HCT116 (cell line): ENCODE measurements around the gene GEMIN7.

Source experiments
- CTCF ChIP-seq, 3 experiments: fragments of 200-600 bp in 1 of 3; sonication (generic) in 1 of 3; IDR thresholded peaks in 2 of 3; conservative IDR thresholded peaks in 1 of 3; 2 replicates each; pipeline ENCODE4 v1.5.1; 2012 to 2017; ENCODE audit warnings: low read depth in 2 of 3, low read length in 2 of 3, antibody characterized with exemption in 1 of 3, borderline replicate concordance in 1 of 3, control low read depth in 1 of 3, mild to moderate bottlenecking in 1 of 3, mixed read lengths in 1 of 3, mixed run types in 1 of 3, moderate library complexity in 1 of 3; ENCODE audit not compliant: insufficient read depth in 1 of 3
- JUND ChIP-seq: IDR thresholded peaks from 2 replicates; pipeline ENCODE4 v1.6.1; 2012

- TF ChIP-seq CTCF (IDR thresholded peaks at IDR 0.05 in 2 of 3, conservative IDR thresholded peaks at IDR 0.05 in 1 of 3; ENCODE audit: borderline replicate concordance in 1 of 3, insufficient read depth in 1 of 3, low read depth in 2 of 3, low read length in 2 of 3) (no peak), JUND (no peak)
Measured at GRCh38 chr19:45136507-45137178, 57.6 kb downstream of the GEMIN7 start.
